Activated CD4-positive, CD25-positive, alpha-beta regulatory T cell treated with anti-CD3 and anti-CD28 coated beads, Interleukin-2, amount 50 U/mL, for 72 hours (primary cell): ENCODE data around the gene GNG12.

Experiments used
- DNase-seq: peaks from one replicate; pipeline ENCODE4 v3.0.0; 2021

GNG12 gene

DNA sequence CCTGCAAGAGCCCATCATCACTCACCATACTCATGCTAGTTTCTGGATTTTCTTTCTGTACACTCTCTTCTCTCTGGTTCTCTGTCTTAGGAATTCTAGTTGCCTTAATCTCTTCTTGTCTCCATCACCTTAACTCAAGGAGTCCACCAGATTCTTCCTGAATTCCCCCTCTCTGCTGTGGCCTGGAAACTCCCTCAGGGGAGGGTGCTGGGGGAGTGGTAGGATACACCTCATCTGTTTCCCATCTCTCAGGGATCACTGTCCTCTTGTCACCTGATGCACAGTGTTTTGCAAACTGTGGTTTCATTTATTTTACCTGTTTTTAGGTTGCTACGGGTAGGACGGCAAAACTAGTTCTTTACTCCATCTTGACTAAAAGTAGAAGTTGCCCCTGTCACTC lies 6.6 kb upstream of the GNG12 start:
- no peak for DNase-seq

- DNase-seq, result no peak
Measured at GRCh38 chr1:67838180-67838910, 5.1 kb upstream of the GNG12 start.

DNA sequence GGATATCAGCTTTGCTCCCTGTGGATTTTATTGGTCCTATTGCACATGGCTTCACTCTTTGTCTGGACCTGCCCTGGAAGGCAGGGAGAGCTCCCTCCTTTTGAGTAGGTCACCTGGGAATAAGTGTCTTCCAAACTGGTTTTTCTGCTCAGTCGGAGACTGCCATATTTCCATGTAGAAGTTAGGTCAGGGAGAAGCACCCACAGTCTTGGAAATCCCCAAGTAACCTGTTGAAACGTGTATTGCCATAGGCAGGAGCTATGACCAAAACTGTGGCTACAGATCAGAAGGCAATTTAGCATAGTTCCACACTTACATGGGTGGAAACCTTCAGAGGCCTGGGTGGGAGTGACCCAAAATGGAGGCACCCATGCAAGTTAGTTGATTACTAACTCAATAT lies 3.5 kb upstream of the GNG12 start:
- DNase-seq, result no peak

- no peak for DNase-seq
Measured at GRCh38 chr1:67835663-67836452, 2.6 kb upstream of the GNG12 start.

- no peak for DNase-seq
Measured at GRCh38 chr1:67834246-67834877, 1.1 kb upstream of the GNG12 start.

DNA sequence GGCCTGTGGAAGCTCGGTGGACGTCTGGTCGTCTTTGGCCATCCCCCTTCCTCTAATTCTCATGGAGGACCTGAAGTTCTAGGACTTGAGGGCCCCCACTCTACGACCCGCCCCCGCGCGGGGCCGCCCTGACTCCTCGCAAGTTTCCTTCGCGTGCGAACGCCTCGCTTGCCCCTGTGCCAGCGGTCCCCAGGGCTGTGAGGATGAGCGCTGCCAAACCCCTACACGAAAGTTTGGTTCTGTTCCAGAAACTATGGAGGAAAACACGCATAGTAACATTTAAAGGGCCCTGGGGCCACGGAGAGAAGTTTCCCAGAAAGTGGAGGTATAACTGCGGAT lies 304 bp upstream of the GNG12 start:
- DNase-seq, result no peak

- no peak for DNase-seq
Measured at GRCh38 chr1:67831850-67832513, 1.3 kb downstream of the GNG12 start.

DNA sequence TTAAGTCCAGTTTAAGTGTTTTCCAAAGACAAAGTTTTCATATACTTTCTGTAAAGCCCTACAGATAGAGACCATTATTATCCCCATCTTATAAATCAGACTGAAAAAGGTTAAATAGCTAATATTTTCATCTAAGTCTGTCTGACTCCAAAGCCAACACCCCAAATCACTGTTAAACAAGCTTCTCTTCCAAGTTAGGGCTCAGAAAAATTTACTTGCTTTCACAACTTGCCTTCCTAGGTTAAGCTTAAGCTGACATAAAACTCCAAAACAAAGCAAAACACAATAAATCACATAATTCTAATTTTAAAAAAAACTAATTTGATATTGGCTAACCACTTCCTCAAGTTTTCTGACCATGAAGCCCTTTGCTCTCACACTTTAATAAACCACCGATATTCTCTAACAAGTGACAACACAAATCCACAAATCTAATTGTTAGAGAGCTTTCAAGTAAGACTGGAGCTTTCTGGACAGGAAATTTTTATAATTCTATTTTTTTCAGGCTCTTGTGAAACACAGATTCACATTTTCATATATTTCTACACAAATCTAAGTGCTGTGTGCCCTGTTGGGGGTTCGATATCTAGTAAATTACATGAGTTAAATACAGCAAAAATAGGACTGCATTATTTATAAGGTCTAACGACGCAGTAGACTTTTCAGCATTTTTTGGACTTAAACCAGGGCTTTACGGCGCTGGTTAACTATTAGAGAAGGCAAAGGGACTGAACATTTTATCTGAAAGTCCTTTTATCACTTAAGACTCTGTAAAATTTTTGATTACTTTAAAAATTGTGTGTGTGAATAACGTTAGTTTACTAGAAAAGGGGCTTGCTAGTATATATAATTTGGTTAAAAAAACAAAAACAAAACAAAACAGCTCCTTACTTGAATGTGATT lies 2.1 kb downstream of the GNG12 start:
- no peak for DNase-seq

DNA sequence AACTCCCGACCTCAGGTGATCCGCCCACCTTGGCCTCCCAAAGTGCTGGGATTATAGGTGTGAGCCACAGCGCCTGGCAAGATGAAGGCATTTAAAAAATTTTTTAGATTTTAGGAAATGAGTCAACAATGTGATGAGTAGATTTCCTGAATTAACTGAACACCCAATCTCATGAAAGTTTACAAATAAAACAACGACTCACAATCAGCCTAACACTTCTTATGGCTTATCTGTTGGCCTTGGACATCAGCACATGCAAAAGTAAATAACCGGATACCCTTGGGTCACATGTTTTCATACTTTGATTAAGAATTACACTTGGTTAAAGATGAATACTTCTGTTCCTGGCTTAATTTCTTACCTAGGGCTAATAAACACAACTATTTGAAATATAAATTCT lies 3.0 kb downstream of the GNG12 start:
- DNase-seq, result no peak

- DNase-seq, result no peak
Measured at GRCh38 chr1:67827688-67828087, 5.6 kb downstream of the GNG12 start.

DNA sequence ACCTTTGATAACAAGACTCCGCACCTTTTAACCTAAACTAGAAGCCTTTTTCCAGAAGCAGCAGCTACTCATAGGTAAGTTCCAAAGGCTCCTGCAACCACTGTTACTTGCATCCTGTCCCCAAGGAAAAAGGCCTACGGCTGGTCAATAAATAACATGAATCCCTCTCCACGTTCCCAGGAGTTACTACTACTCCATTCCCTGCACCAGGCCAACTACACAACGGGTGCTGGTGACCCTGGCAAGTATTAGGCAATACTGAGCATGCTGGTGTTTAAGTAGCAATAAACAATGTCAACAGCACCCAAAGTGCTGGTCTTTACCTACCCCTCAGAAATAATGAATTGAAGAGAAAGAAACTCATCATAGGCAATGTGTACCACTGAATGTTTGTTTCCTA lies 7.7 kb downstream of the GNG12 start:
- DNase-seq, result no peak

DNA sequence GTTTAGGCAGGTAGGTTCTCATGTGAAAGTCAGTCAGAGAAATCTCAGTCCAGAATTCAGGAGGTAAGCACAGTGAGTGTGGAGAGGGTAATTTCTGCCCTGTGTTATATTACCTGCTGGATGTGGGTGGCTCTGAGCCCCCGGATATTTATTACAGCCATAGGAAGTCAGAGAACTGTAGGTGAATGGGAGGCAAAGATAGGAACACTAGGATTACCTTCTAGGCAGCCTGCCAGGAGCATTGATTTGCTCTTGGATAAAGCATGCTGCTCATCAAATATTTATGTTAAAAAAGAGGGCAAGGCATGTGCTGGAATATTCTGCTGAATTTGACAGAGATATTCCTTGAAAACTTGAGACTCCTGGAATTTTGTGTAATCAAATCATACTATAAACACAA lies 8.5 kb downstream of the GNG12 start:
- DNase-seq, result no peak

GRCh38 chr1:67823615-67824014 lies 9.7 kb downstream of the GNG12 start:
- no peak for DNase-seq

GRCh38 chr1:67821263-67821662 lies 12.0 kb downstream of the GNG12 start:
- DNase-seq, result no peak

- DNase-seq, result no peak
Measured at GRCh38 chr1:67818725-67819301, 14.5 kb downstream of the GNG12 start.

GRCh38 chr1:67818162-67818561 lies 15.1 kb downstream of the GNG12 start:
- no peak for DNase-seq

- no peak for DNase-seq
Measured at GRCh38 chr1:67817319-67817718, 15.9 kb downstream of the GNG12 start.

GRCh38 chr1:67816506-67816905 lies 16.8 kb downstream of the GNG12 start:
- no peak for DNase-seq

DNA sequence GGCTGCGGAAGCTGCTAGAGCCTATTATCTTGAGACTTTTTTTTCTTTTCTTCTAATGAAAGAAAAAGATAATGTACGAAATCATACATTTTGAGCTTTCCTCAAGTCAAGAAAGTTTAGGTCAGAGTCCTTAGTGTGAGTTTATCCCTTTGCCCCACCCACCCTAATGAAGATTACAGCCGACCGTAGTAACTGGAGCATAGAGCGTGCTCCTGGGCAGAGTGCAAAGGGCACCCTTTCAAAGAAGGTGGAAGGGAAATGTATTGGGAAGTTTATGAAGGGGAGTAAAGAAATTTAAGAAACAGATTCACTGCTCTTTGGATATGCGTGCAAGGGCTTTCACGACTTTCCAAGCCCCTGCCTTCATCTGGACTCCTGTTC lies 17.2 kb downstream of the GNG12 start:
- no peak for DNase-seq

DNA sequence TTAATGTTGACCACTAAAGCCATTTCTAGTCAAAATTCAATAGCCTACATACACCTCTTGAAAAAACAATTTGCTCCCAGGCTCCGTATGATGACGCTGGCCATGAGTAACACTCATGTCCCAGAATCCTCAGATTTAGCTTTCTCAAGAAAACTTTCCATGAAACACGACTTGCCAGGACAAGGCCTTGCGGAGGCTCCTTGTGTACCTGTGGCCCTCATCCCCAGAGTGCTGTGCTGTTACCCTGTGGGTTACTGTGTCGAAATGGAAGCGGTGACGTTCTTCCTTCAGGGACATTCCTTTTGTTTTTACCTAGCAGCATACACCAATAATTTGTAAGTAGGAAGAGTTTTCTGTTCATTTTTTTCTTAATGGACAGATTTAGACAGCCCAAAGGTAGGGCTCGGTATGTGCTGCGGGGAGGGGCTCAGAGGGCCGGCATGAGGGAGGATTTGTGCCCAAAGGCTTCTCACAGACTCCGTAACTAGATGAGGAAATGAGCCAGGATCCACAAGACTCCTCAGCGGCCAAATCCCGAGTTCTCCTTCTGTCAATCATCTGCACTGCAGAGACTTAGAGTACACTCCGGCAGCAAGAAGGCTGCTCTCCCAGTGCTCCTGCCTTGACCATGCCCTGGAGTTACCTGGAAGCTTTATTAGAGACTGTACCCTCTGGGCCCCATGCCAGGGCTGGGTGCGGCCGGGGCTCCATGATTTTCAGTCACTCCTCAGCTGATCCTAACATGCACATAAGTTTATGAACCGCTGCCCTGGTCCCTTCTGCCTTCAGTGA lies 17.8 kb downstream of the GNG12 start:
- DNase-seq, result no peak

GRCh38 chr1:67814121-67814772 lies 19.0 kb downstream of the GNG12 start:
- DNase-seq, result no peak
